ENCODE results near the gene OBP2B.
"Not testable (repeated sequence)": the region's sequence is repeated elsewhere in the genome, so short reads cannot be mapped to it uniquely, and the experiment has no call there.

OBP2B gene

GRCh38 chr9:133247632-133248031 is 38.6 kb upstream of the OBP2B start:
- Mint-ChIP-seq H3K4me3 (no peak overlapping the region), H3K27me3 (peaks cover 23% of the 10 kb centered on the region), H3K27ac (no peak overlapping the region), H3K36me3 (ENCODE audit: low read depth) (no peaks in the 10 kb centered on the region), H3K4me1 (ENCODE audit: low read depth) (no peaks in the 10 kb centered on the region), H3K9me3 (no peaks in the 10 kb centered on the region)

- peaks cover 26% of the 10 kb centered on the region for H3K27me3 Mint-ChIP-seq
- no peak overlapping the region for H3K27ac Mint-ChIP-seq
- no peaks in the 10 kb centered on the region for H3K36me3 Mint-ChIP-seq (ENCODE audit: low read depth)
- H3K9me3 Mint-ChIP-seq = no peaks in the 10 kb centered on the region
- H3K4me3 Mint-ChIP-seq = no peak overlapping the region
- H3K4me1 Mint-ChIP-seq (ENCODE audit: low read depth) = no peaks in the 10 kb centered on the region
Measured at GRCh38 chr9:133246991-133247390, 37.9 kb upstream of the OBP2B start.

- H3K4me3 Mint-ChIP-seq = no peak overlapping the region
- no peaks in the 10 kb centered on the region for H3K4me1 Mint-ChIP-seq (ENCODE audit: low read depth)
- peaks cover 27% of the 10 kb centered on the region for H3K27me3 Mint-ChIP-seq
- H3K36me3 Mint-ChIP-seq (ENCODE audit: low read depth) = no peaks in the 10 kb centered on the region
- no peaks in the 10 kb centered on the region for H3K9me3 Mint-ChIP-seq
- H3K27ac Mint-ChIP-seq = no peak overlapping the region
Measured at GRCh38 chr9:133246562-133246961, 37.5 kb upstream of the OBP2B start.

GRCh38 chr9:133242991-133243390 is 33.9 kb upstream of the OBP2B start:
- H3K4me3 Mint-ChIP-seq = no peak overlapping the region
- H3K27ac Mint-ChIP-seq = no peak overlapping the region
- peaks cover 18% of the 10 kb centered on the region for H3K27me3 Mint-ChIP-seq
- H3K9me3 Mint-ChIP-seq = no peaks in the 10 kb centered on the region
- H3K36me3 Mint-ChIP-seq (ENCODE audit: low read depth) = no peaks in the 10 kb centered on the region
- peaks cover 7% of the 10 kb centered on the region for H3K4me1 Mint-ChIP-seq (ENCODE audit: low read depth)

GRCh38 chr9:133242241-133242640 is 33.2 kb upstream of the OBP2B start:
- Mint-ChIP-seq H3K27ac (no peak overlapping the region), H3K36me3 (ENCODE audit: low read depth) (no peaks in the 10 kb centered on the region), H3K4me3 (no peak overlapping the region), H3K27me3 (peaks cover 26% of the 10 kb centered on the region), H3K9me3 (no peaks in the 10 kb centered on the region), H3K4me1 (ENCODE audit: low read depth) (peaks cover 7% of the 10 kb centered on the region)

GRCh38 chr9:133239533-133240090 is 30.6 kb upstream of the OBP2B start:
- Mint-ChIP-seq H3K27me3 (peaks cover 22% of the 10 kb centered on the region), H3K4me3 (no peak overlapping the region), H3K36me3 (ENCODE audit: low read depth) (no peaks in the 10 kb centered on the region), H3K9me3 (no peaks in the 10 kb centered on the region), H3K4me1 (ENCODE audit: low read depth) (peaks cover 7% of the 10 kb centered on the region), H3K27ac (no peak overlapping the region)

GRCh38 chr9:133238851-133239532 is 29.9 kb upstream of the OBP2B start:
- H3K4me1 Mint-ChIP-seq (ENCODE audit: low read depth) = peaks cover 7% of the 10 kb centered on the region
- H3K4me3 Mint-ChIP-seq = peak overlapping the region; percentile 43
- H3K27me3 Mint-ChIP-seq = peaks cover 15% of the 10 kb centered on the region
- no peak overlapping the region for H3K27ac Mint-ChIP-seq
- no peaks in the 10 kb centered on the region for H3K9me3 Mint-ChIP-seq
- H3K36me3 Mint-ChIP-seq (ENCODE audit: low read depth) = no peaks in the 10 kb centered on the region

- H3K27me3 Mint-ChIP-seq = peaks cover 13% of the 10 kb centered on the region
- H3K4me1 Mint-ChIP-seq (ENCODE audit: low read depth) = peaks cover 7% of the 10 kb centered on the region
- H3K27ac Mint-ChIP-seq = no peak overlapping the region
- H3K9me3 Mint-ChIP-seq = no peaks in the 10 kb centered on the region
- no peaks in the 10 kb centered on the region for H3K36me3 Mint-ChIP-seq (ENCODE audit: low read depth)
- peak overlapping the region; percentile 43 for H3K4me3 Mint-ChIP-seq
Measured at GRCh38 chr9:133238272-133238850, 29.3 kb upstream of the OBP2B start.

- Mint-ChIP-seq H3K36me3 (ENCODE audit: low read depth) (no peaks in the 10 kb centered on the region), H3K27me3 (peaks cover 12% of the 10 kb centered on the region), H3K27ac (no peak overlapping the region), H3K4me1 (ENCODE audit: low read depth) (peaks cover 7% of the 10 kb centered on the region), H3K4me3 (no peak overlapping the region), H3K9me3 (no peaks in the 10 kb centered on the region)
Measured at GRCh38 chr9:133237035-133237731, 28.1 kb upstream of the OBP2B start.

GRCh38 chr9:133236291-133237034 is 27.4 kb upstream of the OBP2B start:
- H3K36me3 Mint-ChIP-seq (ENCODE audit: low read depth); H3K27me3 Mint-ChIP-seq; H3K27ac Mint-ChIP-seq; H3K4me3 Mint-ChIP-seq; H3K9me3 Mint-ChIP-seq; H3K4me1 Mint-ChIP-seq (ENCODE audit: low read depth): not testable (repeated sequence)

GRCh38 chr9:133235549-133236222 is 26.6 kb upstream of the OBP2B start:
- Mint-ChIP-seq H3K4me1 (ENCODE audit: low read depth) (peaks cover 7% of the 10 kb centered on the region), H3K27ac (no peak overlapping the region), H3K27me3 (peaks cover 9% of the 10 kb centered on the region), H3K36me3 (ENCODE audit: low read depth) (no peaks in the 10 kb centered on the region), H3K9me3 (no peaks in the 10 kb centered on the region), H3K4me3 (no peak overlapping the region)

GRCh38 chr9:133234577-133235322 is 25.7 kb upstream of the OBP2B start:
- H3K4me3 Mint-ChIP-seq = no peak overlapping the region
- no peak overlapping the region for H3K27ac Mint-ChIP-seq
- no peaks in the 10 kb centered on the region for H3K36me3 Mint-ChIP-seq (ENCODE audit: low read depth)
- H3K9me3 Mint-ChIP-seq = no peaks in the 10 kb centered on the region
- peaks cover 9% of the 10 kb centered on the region for H3K27me3 Mint-ChIP-seq
- H3K4me1 Mint-ChIP-seq (ENCODE audit: low read depth) = peaks cover 7% of the 10 kb centered on the region

GRCh38 chr9:133233681-133234432 is 24.8 kb upstream of the OBP2B start:
- peaks cover 4% of the 10 kb centered on the region for H3K4me1 Mint-ChIP-seq (ENCODE audit: low read depth)

More at GRCh38 chr9:133233681-133234432, 24.8 kb upstream of the OBP2B start:
- Mint-ChIP-seq H3K4me3 (no peak overlapping the region), H3K27ac (no peak overlapping the region), H3K36me3 (ENCODE audit: low read depth) (no peaks in the 10 kb centered on the region), H3K27me3 (peaks cover 9% of the 10 kb centered on the region), H3K9me3 (no peaks in the 10 kb centered on the region)

Measured in stimulated activated naive CD8-positive, alpha-beta T cell treated with anti-CD3 and anti-CD28 coated beads, Interleukin-15, Interleukin-2, amounts not matched to agents 100 ng/mL and 50 ng/mL, for 24 hours (primary cell).